Stromal cell of bone marrow (primary cell): ENCODE data around the gene MUC3A.
"Not testable (repeated sequence)": the region's sequence is repeated elsewhere in the genome, so short reads cannot be mapped to it uniquely, and the experiment has no call there.

ENCODE experiments used
- DNase-seq: peaks from one replicate; pipeline ENCODE4 v3.0.0-alpha.2; 2012; ENCODE audit warnings: low read depth

The MUC3A gene

GRCh38 chr7:100949227-100949932 lies at the start of gene MUC3A:
TSS of gene MUC3A (plus strand) at chr7:100949534. CDS start at chr7:100949625, 91 bp downstream.
- DNase-seq, result no peak

GRCh38 chr7:100900978-100901377 lies 48.4 kb upstream of the MUC3A start:
- DNase-seq, result no peak

- no peak for DNase-seq
These were observed 47.4 kb upstream of the MUC3A start for GRCh38 chr7:100901921-100902332.

GRCh38 chr7:100902638-100903037 lies 46.7 kb upstream of the MUC3A start:
- DNase-seq, result no peak

GRCh38 chr7:100908512-100908911 lies 40.8 kb upstream of the MUC3A start:
- no peak for DNase-seq

GRCh38 chr7:100910443-100910842 lies 38.9 kb upstream of the MUC3A start:
- not testable (repeated sequence) for DNase-seq

- no peak for DNase-seq
These were observed 37.9 kb upstream of the MUC3A start for GRCh38 chr7:100911484-100911883.

GRCh38 chr7:100914208-100914878 lies 35.0 kb upstream of the MUC3A start:
- DNase-seq, result no peak

- DNase-seq, result no peak
These were observed 34.4 kb upstream of the MUC3A start for GRCh38 chr7:100914879-100915447.

- not testable (repeated sequence) for DNase-seq
These were observed 30.0 kb upstream of the MUC3A start for GRCh38 chr7:100919335-100919734.

- not testable (repeated sequence) for DNase-seq
These were observed 29.4 kb upstream of the MUC3A start for GRCh38 chr7:100919779-100920437.

GRCh38 chr7:100921039-100921438 lies 28.3 kb upstream of the MUC3A start:
- no peak for DNase-seq

GRCh38 chr7:100923616-100924015 lies 25.7 kb upstream of the MUC3A start:
- DNase-seq, result not testable (repeated sequence)

GRCh38 chr7:100929808-100930174 lies 19.5 kb upstream of the MUC3A start:
- no peak for DNase-seq

GRCh38 chr7:100933734-100934133 lies 15.6 kb upstream of the MUC3A start:
- DNase-seq, result no peak

- DNase-seq, result not testable (repeated sequence)
These were observed 14.0 kb upstream of the MUC3A start for GRCh38 chr7:100935381-100935780.

GRCh38 chr7:100936167-100936566 lies 13.2 kb upstream of the MUC3A start:
- DNase-seq, result not testable (repeated sequence)

GRCh38 chr7:100942045-100942774 lies 7.1 kb upstream of the MUC3A start:
- no peak for DNase-seq

- no peak for DNase-seq
These were observed 5.6 kb upstream of the MUC3A start for GRCh38 chr7:100943693-100944092.

- no peak for DNase-seq
These were observed 5.2 kb upstream of the MUC3A start for GRCh38 chr7:100944138-100944537.

- DNase-seq, result no peak
These were observed 3.2 kb upstream of the MUC3A start for GRCh38 chr7:100946111-100946510.

- no peak for DNase-seq
These were observed 2.5 kb upstream of the MUC3A start for GRCh38 chr7:100946766-100947365.
